Osteoblast (primary cell): ENCODE data around the gene PHF2. TPM values are rescaled to one million over a fixed set of nuclear protein-coding genes. Genes with fewer than 3 reads are reported as not detected.
A peak's percentile ranks its signal among the peaks of the same experiment; 100 is the strongest.

ENCODE experiments used
- DNase-seq: peaks from one replicate; pipeline ENCODE4 v3.0.0; 2011; ENCODE audit warnings: low spot score, mixed read lengths; ENCODE audit not compliant: insufficient read length; ENCODE audit errors: missing footprints
- H2AFZ ChIP-seq: 2 replicates; pipeline ENCODE4 v1.6.0; 2011; ENCODE audit warnings: mild to moderate bottlenecking, low read length
- H3K27ac ChIP-seq: 2 replicates; pipeline ENCODE4 v1.5.1; 2011; ENCODE audit warnings: mild to moderate bottlenecking, low read depth, low read length, moderate library complexity
- H3K27me3 ChIP-seq: 2 replicates; pipeline ENCODE4 v1.6.0; 2012; ENCODE audit warnings: mild to moderate bottlenecking, control low read depth, inconsistent platforms, low read length, moderate library complexity; ENCODE audit not compliant: insufficient read depth
- H3K36me3 ChIP-seq: 2 replicates; pipeline ENCODE4 v1.5.1; 2011; ENCODE audit warnings: mild to moderate bottlenecking, low read length, control low read depth, moderate library complexity; ENCODE audit not compliant: insufficient read depth
- H3K4me1 ChIP-seq: 2 replicates; pipeline ENCODE4 v1.5.1; 2011; ENCODE audit warnings: mild to moderate bottlenecking, low read length, control low read depth, moderate library complexity; ENCODE audit not compliant: insufficient read depth
- H3K4me2 ChIP-seq: 2 replicates; pipeline ENCODE4 v1.6.0; 2011; ENCODE audit warnings: mild to moderate bottlenecking, low read length; ENCODE audit not compliant: insufficient read depth
- H3K4me3 ChIP-seq: fragments of 200-600 bp; sonication (generic); 3 replicates; pipeline ENCODE4 v1.5.1; 2012; ENCODE audit warnings: mild to moderate bottlenecking, low read length, inconsistent platforms; ENCODE audit not compliant: insufficient read depth
- H3K79me2 ChIP-seq: 2 replicates; pipeline ENCODE4 v1.6.0; 2012; ENCODE audit warnings: mild to moderate bottlenecking, low read length, control low read depth, inconsistent platforms; ENCODE audit not compliant: insufficient read depth
- H3K9me3 ChIP-seq: 2 replicates; pipeline ENCODE4 v1.5.1; 2011; ENCODE audit warnings: low read depth, low read length, control low read depth
- H4K20me1 ChIP-seq: 2 replicates; pipeline ENCODE4 v1.6.0; 2012; ENCODE audit warnings: mild to moderate bottlenecking, low read length, control low read depth; ENCODE audit not compliant: insufficient read depth
- total RNA-seq: library from RNA; depleted of rRNA; stranded (reverse); fragments of >200 nt; gene quantifications from 2 replicates; pipeline ENCODE4 v1.2.3, GENCODE V29; 2012
- TF ChIP-seq, protein P1 (sequence below): IDR thresholded peaks from 2 replicates; pipeline ENCODE4 v1.5.1; 2011; ENCODE audit warnings: mild to moderate bottlenecking, low read depth, low read length, moderate library complexity; ENCODE audit errors: extremely low read depth

PHF2 gene
- total RNA-seq, 1 donor = 14.8 TPM

DNA sequence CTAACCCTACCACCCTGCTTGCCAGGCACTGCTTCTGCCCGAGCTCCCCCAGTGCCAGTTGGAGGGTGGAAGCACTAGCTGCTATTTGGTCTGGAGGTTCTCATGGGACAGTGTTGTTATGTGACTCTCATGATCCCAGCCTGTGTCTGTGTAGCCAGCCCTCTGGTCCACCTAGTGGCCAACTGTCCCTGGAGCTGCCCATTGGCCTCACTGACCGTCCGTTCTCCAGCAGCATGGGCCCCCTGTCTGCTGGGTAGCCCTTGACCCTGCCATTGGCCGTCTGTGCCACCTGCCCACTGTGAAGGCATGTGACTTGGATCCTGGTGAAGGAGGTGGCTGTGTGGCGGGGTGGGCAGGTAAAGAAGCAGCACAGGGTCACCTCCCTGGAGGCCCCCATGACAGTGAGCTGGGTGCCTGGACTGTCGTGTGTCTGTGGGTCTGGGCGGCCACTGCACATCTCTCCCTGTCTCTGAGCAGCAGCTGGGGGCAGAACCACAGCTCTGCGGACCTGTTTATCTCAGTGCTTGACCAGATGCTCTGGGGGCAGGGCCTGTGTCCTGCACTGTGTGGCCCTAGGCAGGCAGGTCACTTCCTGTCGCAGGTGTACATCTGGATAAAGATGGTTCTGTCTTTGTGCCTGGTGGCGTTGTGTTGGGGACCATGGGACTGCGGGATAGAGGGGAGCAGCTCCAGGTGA is 11.4 kb downstream of the PHF2 start:
- peaks cover 8% of the 10 kb centered on the region for H3K4me1 ChIP-seq
- no peak for DNase-seq
- peaks cover 72% of the 10 kb centered on the region for H4K20me1 ChIP-seq
- H3K79me2 ChIP-seq = peaks cover 91% of the 10 kb centered on the region
- no peak overlapping the region for H3K27ac ChIP-seq
- no peaks in the 10 kb centered on the region for H3K36me3 ChIP-seq
- H3K4me2 ChIP-seq = no peak overlapping the region
- H3K27me3 ChIP-seq = no peaks in the 10 kb centered on the region
- TF ChIP-seq, protein P1, sequence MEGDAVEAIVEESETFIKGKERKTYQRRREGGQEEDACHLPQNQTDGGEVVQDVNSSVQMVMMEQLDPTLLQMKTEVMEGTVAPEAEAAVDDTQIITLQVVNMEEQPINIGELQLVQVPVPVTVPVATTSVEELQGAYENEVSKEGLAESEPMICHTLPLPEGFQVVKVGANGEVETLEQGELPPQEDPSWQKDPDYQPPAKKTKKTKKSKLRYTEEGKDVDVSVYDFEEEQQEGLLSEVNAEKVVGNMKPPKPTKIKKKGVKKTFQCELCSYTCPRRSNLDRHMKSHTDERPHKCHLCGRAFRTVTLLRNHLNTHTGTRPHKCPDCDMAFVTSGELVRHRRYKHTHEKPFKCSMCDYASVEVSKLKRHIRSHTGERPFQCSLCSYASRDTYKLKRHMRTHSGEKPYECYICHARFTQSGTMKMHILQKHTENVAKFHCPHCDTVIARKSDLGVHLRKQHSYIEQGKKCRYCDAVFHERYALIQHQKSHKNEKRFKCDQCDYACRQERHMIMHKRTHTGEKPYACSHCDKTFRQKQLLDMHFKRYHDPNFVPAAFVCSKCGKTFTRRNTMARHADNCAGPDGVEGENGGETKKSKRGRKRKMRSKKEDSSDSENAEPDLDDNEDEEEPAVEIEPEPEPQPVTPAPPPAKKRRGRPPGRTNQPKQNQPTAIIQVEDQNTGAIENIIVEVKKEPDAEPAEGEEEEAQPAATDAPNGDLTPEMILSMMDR = no peak
- no peak overlapping the region for H3K4me3 ChIP-seq
- no peak overlapping the region for H2AFZ ChIP-seq
- H3K9me3 ChIP-seq = no peaks in the 10 kb centered on the region

DNA sequence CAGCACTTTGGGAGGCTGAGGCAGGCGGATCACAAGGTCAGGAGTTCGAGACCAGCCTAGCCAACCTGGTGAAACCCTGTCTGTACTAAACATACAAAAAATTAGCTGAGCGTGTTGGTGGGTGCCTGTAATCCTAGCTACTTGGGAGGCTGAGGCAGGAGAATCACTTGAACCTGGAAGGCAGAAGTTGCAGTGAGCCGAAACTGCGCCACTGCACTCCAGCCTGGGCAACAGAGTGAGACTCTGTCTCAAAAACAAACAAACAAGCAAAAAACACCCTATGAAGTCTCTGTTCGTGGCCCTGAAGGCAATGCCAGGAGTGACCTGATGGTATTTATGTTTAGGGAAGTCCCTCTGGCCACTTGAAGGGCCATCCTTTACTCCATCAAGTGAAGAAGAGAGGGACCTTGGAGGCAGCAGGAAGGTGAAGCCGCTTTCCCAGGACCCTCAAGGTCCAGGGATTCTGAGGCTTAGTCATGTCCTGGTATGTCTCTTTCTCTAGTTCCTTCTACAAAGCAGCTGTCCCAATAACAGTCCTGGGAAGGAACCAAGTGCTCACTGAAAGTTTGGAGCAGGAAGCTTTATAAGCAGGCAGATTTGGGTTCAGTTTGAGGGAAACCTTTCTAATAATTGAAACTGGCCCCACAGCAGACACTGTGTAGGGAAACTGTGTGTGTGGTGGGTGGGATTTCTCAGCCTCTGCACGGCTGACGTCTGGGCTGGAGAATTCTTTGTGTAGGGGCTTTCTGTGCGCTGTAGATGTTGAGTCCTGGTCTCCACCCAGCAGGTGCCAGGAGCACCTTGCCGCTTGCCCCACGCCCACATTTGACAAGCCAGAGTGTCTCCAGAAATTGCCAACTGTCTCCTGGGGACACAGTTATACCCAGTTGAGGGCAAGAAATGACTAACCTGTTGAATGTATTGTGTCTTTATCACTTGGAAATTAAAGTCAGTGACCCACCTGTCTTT is 12.5 kb downstream of the PHF2 start:
- DNase-seq = no peak
- peaks cover 71% of the 10 kb centered on the region for H4K20me1 ChIP-seq
- H2AFZ ChIP-seq = no peak overlapping the region
- no peaks in the 10 kb centered on the region for H3K36me3 ChIP-seq
- H3K27me3 ChIP-seq = no peaks in the 10 kb centered on the region
- peak overlapping the region; percentile 30 for H3K4me2 ChIP-seq
- no peak overlapping the region for H3K27ac ChIP-seq
- TF ChIP-seq, protein P1 = no peak
- no peaks in the 10 kb centered on the region for H3K9me3 ChIP-seq
- peaks cover 92% of the 10 kb centered on the region for H3K79me2 ChIP-seq
- H3K4me3 ChIP-seq = no peak overlapping the region
- H3K4me1 ChIP-seq = peaks cover 8% of the 10 kb centered on the region

DNA sequence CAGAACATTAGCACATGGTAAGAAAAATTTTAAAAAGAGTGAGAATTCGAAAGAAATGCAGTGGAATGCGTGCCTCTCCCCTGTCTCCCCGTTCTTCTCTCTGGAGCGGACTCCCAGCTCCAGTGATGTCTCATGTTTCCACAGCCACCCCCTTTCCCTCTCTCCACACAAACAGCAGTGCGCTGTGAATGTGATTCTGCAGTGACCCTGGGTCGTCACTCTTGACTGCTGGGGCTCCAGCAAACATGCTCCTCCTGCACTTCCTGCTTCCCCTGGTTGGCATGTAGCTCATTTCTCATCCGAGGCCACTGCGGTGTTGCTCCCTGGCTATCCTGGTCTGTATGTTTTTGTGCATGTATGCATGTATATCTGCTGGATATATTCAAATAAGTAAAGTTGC is 13.3 kb downstream of the PHF2 start:
- Histone ChIP-seq H2AFZ (no peak overlapping the region), H3K4me1 (peaks cover 8% of the 10 kb centered on the region), H4K20me1 (peaks cover 77% of the 10 kb centered on the region), H3K36me3 (no peaks in the 10 kb centered on the region), H3K4me3 (no peak overlapping the region), H3K9me3 (no peaks in the 10 kb centered on the region), H3K27ac (no peak overlapping the region), H3K27me3 (no peaks in the 10 kb centered on the region), H3K79me2 (peaks cover 92% of the 10 kb centered on the region), H3K4me2 (peak overlapping the region; percentile 30)
- TF ChIP-seq, protein P1 = no peak
- DNase-seq = peak; percentile 90
